ENCODE results near the gene PMPCA.

GRCh38 chr9:136443687-136444086, 33.2 kb downstream of the PMPCA start:
- TF ChIP-seq ZNF671 (CRISPR knock-in tag; IDR thresholded peaks at IDR 0.05) (no peak), CDX4 (CRISPR knock-in tag; IDR thresholded peaks at IDR 0.05; ENCODE audit: borderline replicate concordance) (no peak), ETV6 (CRISPR knock-in tag; IDR thresholded peaks at IDR 0.05) (no peak), NR1H2 (CRISPR knock-in tag; IDR thresholded peaks at IDR 0.05) (no peak), NR2C2 (CRISPR knock-in tag; IDR thresholded peaks at IDR 0.05) (no peak), CTCF (IDR thresholded peaks at IDR 0.05) (no peak)
